ENCODE data around the gene GPC1. TPM values are rescaled to one million over a fixed set of nuclear protein-coding genes. Genes with fewer than 3 reads are reported as not detected.

GPC1 gene
- total RNA-seq, 2 donors from 2014 or later, result 1.6 to 5.5 TPM

- ATAC-seq (no peak), DNase-seq (ENCODE audit: low spot score in 2 of 2) (peak in 1 of 2 donors; percentile 34)
- H3K9me3 Mint-ChIP-seq, result no peaks in the 10 kb centered on the region
- H3K27ac Mint-ChIP-seq, result no peak overlapping the region
- peaks cover 8 to 9% of the 10 kb centered on the region in 2 donors for H3K36me3 Mint-ChIP-seq
These were observed 66.1 kb downstream of the GPC1 start for GRCh38 chr2:240501531-240501991.

DNA sequence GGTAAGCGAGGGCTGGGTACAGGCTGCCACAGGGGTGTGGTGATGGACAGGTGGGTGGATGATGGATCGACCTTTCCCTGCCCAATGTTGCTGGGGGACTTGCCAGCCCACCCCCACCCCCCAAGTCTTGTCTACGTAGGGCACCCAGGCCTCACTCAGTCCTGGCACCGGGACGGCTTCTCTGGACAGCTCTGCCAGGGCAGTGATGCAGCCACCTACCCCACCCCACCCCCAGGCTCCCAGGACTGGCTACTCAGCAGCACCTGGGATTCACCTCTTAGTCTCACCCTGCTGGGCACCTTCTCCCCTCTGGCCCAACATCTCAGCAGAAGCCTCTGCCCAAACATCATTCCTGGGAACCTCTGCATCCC is 66.6 kb downstream of the GPC1 start:
- H3K9me3 Mint-ChIP-seq, result no peaks in the 10 kb centered on the region
- H3K27ac Mint-ChIP-seq, result peak overlapping the region in 1 of 2 donors; percentile 57
- DNase-seq (ENCODE audit: low spot score in 2 of 2), result no peak
- peaks cover 5 to 8% of the 10 kb centered on the region in 2 donors for H3K36me3 Mint-ChIP-seq
- no peak for ATAC-seq

DNA sequence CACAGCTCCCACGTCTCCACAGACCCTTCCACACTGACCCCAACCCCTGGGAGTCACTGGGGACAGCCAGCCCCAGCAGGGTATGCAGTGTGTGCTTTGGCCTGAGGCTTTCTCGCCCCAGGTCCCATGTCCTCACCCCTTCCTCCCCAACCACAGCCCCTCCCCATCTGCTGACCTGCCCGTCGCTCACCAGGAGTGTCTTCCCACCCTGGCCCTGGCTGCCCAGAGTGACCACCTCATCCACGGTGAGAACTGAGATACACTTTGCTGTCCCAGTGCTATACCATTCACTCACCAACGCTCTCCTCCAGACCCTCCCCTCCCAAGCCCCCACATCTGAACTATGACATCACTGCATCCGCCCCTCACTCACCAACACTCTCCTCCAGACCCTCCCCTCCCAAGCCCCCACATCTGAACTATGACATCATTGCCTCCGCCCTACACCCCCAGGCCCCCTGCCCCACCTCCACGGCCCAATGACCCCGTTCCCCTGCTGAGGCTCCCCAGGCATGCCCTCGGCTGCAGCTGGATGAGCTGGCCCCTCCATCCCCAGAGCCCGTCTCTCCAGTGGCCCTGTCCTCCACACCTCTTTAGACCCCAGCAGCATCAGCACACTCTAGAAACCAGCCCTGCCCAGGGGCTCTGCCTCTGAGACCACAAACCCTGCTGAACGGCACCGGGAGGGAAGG is 67.1 kb downstream of the GPC1 start:
- DNase-seq (ENCODE audit: low spot score in 2 of 2), result no peak
- peaks cover 2 to 3% of the 10 kb centered on the region in 2 donors for H3K36me3 Mint-ChIP-seq

DNA sequence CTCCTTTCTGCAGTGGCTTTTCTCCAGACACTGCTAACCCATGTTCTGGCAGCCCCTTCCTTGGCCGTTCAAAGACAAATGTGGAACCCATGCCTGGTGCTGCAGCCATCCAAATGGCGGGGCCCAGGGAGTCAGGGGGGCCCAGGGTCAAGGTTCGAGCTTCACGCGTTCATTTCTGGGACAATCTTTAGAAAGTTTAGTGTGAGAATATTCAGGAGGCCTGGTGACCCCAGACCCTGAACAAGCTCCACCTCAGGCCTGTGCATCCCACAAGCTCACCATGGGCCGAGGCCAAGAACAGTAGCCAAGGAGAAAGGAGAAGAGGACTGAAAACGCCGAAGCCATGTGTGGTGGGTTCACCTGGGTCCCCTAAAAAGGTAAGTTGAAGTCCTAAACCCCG is 67.9 kb downstream of the GPC1 start:
- Mint-ChIP-seq H3K27ac (no peak overlapping the region), H3K9me3 (no peaks in the 10 kb centered on the region), H3K36me3 (no peaks in the 10 kb centered on the region)
- ATAC-seq (no peak), DNase-seq (ENCODE audit: low spot score in 2 of 2) (no peak)

More for the DNA sequence above, 67.1 kb downstream of the GPC1 start:
- H3K27ac Mint-ChIP-seq, result peak overlapping the region in 1 of 2 donors; percentile 57
- H3K9me3 Mint-ChIP-seq, result no peaks in the 10 kb centered on the region
- ATAC-seq, result no peak

GRCh38 chr2:240503848-240504247 is 68.4 kb downstream of the GPC1 start:
- ATAC-seq (no peak), DNase-seq (ENCODE audit: low spot score in 2 of 2) (no peak)
- H3K27ac Mint-ChIP-seq, result no peak overlapping the region
- no peaks in the 10 kb centered on the region for H3K9me3 Mint-ChIP-seq
- no peaks in the 10 kb centered on the region for H3K36me3 Mint-ChIP-seq

DNA sequence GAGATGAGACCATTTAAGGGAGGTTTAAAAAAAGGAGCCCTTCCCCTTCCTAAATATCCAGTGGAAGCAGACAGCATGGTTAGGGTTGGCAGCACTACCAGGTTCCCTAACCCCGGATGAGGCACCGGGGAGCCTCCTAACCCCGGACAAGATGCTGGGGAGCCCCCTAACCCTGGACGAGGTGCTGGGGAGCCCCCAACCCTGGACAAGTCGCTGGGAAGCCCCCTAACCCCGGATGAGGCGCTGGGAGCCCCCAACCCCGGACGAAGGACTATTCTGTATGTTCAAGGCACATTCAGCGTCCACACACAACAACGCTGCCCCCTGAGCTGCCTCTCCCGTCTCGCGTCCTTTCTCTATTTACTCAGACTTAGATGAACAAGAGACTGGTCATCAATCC is 70.4 kb downstream of the GPC1 start:
- Mint-ChIP-seq H3K36me3 (no peaks in the 10 kb centered on the region), H3K9me3 (no peaks in the 10 kb centered on the region), H3K27ac (no peak overlapping the region)
- DNase-seq (ENCODE audit: low spot score in 2 of 2) (no peak), ATAC-seq (no peak)

DNA sequence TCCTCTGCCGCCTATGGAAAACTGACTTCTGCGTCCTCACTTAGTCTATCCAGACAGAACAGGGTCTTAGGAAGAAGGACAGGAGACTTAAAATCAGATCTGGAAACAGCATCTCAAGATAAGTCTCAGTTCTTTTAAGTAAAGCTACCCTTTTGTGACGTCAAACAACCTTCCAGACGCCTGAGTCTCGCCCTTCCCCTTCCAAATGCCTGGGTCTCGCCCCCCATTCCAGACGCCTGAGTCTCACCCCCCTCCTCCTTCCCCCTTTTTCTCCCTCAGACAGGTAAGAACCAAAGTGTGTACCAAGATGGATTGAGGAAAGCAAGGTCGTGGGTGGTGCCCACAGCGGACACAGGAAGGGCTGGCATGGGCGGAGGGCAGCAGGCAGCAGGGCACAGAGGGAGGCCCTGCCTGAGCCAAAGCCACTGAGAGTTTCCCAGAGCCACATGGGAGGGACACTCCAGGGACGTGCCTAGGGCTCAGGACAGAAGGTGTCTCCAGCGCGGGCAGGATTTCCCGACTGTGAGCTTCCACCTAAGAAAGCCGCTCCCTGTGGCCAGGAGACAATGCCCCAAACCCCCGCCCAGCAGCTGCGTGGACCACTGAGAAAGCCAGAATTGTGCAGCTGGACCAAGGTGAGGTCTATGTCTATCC is 71.1 kb downstream of the GPC1 start:
- DNase-seq (ENCODE audit: low spot score in 2 of 2), result no peak
- no peak overlapping the region for H3K27ac Mint-ChIP-seq
- no peak for ATAC-seq

GRCh38 chr2:240507060-240507777 is 71.8 kb downstream of the GPC1 start:
- DNase-seq (ENCODE audit: low spot score in 2 of 2), result no peak
- ATAC-seq, result no peak
- H3K36me3 Mint-ChIP-seq, result no peaks in the 10 kb centered on the region
- no peaks in the 10 kb centered on the region for H3K9me3 Mint-ChIP-seq
- peak overlapping the region in 1 of 2 donors; percentile 48 for H3K27ac Mint-ChIP-seq

More for the DNA sequence above, 71.1 kb downstream of the GPC1 start:
- no peaks in the 10 kb centered on the region for H3K36me3 Mint-ChIP-seq
- no peaks in the 10 kb centered on the region for H3K9me3 Mint-ChIP-seq

- DNase-seq (ENCODE audit: low spot score in 2 of 2), result no peak
These were observed 72.4 kb downstream of the GPC1 start for GRCh38 chr2:240507778-240508251.

GRCh38 chr2:240508832-240509545 is 73.5 kb downstream of the GPC1 start:
- ATAC-seq (no peak), DNase-seq (ENCODE audit: low spot score in 2 of 2) (no peak)
- H3K27ac Mint-ChIP-seq, result no peak overlapping the region
- no peaks in the 10 kb centered on the region for H3K36me3 Mint-ChIP-seq
- H3K9me3 Mint-ChIP-seq, result no peaks in the 10 kb centered on the region

More at GRCh38 chr2:240507778-240508251, 72.4 kb downstream of the GPC1 start:
- no peak for ATAC-seq
- Mint-ChIP-seq H3K36me3 (no peaks in the 10 kb centered on the region), H3K9me3 (no peaks in the 10 kb centered on the region), H3K27ac (peak overlapping the region in 1 of 2 donors; percentile 48)

DNA sequence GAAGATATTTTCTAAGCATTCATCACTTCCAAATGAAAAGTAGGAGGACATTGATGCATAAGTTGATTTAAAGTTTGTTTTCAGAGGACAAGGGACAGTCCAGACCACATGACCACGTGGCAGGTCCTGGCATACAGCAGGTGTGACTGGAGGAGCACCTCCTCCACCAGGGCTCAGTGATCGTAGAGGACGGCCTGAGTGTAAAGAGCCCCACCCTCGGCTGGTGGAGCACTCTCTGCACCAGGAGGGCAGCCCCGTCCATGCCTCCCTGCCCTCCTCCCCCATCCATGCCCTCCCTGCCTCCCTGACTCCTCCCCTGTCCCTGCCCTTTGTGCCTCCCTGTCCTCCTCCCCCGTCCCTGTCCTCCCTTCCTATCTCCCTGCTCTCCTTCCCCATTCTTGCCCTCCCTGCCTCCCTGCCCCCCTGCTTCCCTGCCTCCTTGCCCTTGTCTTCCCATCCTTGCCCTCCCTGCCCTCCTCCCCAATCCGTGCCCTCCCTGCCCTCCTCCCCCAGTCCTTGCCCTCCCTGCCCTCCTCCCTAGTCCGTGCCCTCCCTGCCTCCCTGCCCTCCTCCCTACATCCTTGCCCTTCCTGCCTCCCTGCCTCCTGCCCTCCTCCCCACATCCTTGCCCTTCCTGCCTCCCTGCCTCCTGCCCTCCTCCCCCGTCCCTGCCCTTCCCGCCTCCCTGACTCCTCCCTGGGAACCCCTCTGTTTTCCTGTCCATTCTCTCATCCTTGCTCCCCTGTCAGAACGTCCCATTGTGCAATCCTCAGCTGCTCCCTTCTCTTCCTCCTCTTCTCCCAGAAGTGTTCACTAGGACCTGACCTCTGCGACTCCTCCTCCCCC is 74.4 kb downstream of the GPC1 start:
- Mint-ChIP-seq H3K27ac (peak overlapping the region in 1 of 2 donors; percentile 85), H3K36me3 (no peaks in the 10 kb centered on the region), H3K9me3 (no peaks in the 10 kb centered on the region)
- DNase-seq (ENCODE audit: low spot score in 2 of 2), result no peak
- no peak for ATAC-seq

- no peaks in the 10 kb centered on the region for H3K36me3 Mint-ChIP-seq
- peak overlapping the region in 1 of 2 donors; percentile 85 for H3K27ac Mint-ChIP-seq
- no peaks in the 10 kb centered on the region for H3K9me3 Mint-ChIP-seq
- ATAC-seq (no peak), DNase-seq (ENCODE audit: low spot score in 2 of 2) (no peak)
These were observed 75.2 kb downstream of the GPC1 start for GRCh38 chr2:240510513-240511210.

- Mint-ChIP-seq H3K27ac (no peak overlapping the region), H3K36me3 (no peaks in the 10 kb centered on the region), H3K9me3 (no peaks in the 10 kb centered on the region)
- DNase-seq (ENCODE audit: low spot score in 2 of 2) (no peak), ATAC-seq (no peak)
These were observed 76.1 kb downstream of the GPC1 start for GRCh38 chr2:240511351-240512108.

GRCh38 chr2:240512109-240512485 is 76.6 kb downstream of the GPC1 start:
- Mint-ChIP-seq H3K9me3 (no peaks in the 10 kb centered on the region), H3K27ac (no peak overlapping the region), H3K36me3 (no peaks in the 10 kb centered on the region)
- no peak for ATAC-seq
- DNase-seq (ENCODE audit: low spot score in 2 of 2), result no peak
